Peyer's patch (tissue), 4 donors: ENCODE data around the gene GPC6.

Experiments
- CTCF ChIP-seq, 6 experiments: fragments of 450-650 bp in 4 of 6; fragments of 200-600 bp in 2 of 6; sonication (generic) in 1 of 6; IDR thresholded peaks; one replicate each; pipeline ENCODE4 v1.5.1; 2017 to 2019; ENCODE audit warnings: antibody characterized with exemption in 6 of 6, mild to moderate bottlenecking in 3 of 6, moderate library complexity in 1 of 6
- POLR2A ChIP-seq, 2 donors: fragments of 450-650 bp; IDR thresholded peaks; one replicate each; pipeline ENCODE4 v1.5.1; 2017; ENCODE audit warnings: antibody characterized with exemption in 2 of 2, mild to moderate bottlenecking in 2 of 2, moderate library complexity in 2 of 2

- no peak for TF ChIP-seq CTCF (IDR thresholded peaks at IDR 0.05)
- TF ChIP-seq POLR2A (IDR thresholded peaks at IDR 0.05) = no peak
Observed at GRCh38 chr13:94269557-94269956, 1043.0 kb downstream of the GPC6 start.
